ENCODE results near the gene FBXW7.

The FBXW7 gene

GRCh38 chr4:152421576-152421975, 114.3 kb downstream of the FBXW7 start:
- DNase-seq: no peak

- no peak for DNase-seq
Measured at GRCh38 chr4:152419809-152420208, 116.1 kb downstream of the FBXW7 start.

- DNase-seq: no peak
Measured at GRCh38 chr4:152417673-152418072, 118.2 kb downstream of the FBXW7 start.

- peak; percentile 68 for DNase-seq
Measured at GRCh38 chr4:152415980-152416379, 119.9 kb downstream of the FBXW7 start.

DNA sequence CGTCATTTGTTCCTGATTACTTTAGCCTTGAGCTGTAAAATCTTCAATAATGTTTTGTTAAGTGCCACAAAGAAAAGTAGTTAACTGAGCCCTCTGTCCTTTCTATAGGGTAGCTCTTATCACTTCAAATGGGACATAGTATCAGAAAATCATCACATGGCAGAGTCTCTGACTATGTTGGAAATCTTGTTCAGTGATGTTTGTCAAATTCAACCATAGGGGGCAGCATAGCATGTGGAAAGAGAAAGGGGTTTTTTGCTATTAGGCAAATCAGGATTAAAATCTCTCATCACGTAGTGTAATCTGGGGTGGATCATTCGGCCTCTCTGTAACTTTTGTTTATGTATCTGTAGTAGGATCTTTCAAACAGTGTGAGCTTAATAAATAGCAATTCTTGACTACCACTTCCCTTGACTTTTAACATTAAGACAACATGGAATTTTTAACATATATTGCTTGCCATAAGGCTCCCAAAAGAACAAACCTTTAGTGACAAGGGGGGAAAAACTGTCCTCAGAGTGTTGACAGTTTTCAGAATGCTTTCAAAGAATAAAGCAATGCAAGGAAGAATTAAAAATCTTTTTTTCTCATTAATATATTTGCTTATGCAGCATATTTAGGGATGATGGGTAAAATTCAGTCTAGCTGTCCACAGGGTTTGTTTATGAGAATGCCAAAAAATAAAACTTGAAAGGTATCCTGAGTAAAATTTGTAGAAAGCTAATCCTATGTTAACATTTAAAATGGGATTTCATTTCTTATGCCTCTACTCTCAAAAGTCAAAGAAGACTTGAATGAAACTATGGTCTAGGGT, 127.2 kb downstream of the FBXW7 start:
- DNase-seq: peak; percentile 45

DNA sequence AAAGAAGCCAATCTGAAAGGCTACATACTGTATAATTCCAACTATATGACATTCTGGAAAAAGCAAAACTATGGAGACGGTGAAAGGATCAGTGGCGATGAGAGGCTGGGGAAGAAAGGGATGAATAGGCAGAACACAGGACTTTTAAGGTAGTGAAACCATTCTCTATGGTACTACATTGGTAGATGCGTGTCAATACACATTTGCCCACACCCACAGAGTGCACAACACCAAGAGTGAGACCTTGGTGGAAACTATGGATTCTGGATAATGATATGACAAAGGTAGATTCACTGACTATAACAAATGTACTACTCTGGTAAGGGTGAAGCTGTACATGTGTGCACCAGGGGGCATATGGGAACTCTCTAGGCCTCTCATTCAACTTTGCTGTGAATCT, 134.5 kb downstream of the FBXW7 start:
- no peak for DNase-seq

GRCh38 chr4:152399246-152399645, 136.6 kb downstream of the FBXW7 start:
- no peak for DNase-seq

- DNase-seq: no peak
Measured at GRCh38 chr4:152398060-152398459, 137.8 kb downstream of the FBXW7 start.

DNA sequence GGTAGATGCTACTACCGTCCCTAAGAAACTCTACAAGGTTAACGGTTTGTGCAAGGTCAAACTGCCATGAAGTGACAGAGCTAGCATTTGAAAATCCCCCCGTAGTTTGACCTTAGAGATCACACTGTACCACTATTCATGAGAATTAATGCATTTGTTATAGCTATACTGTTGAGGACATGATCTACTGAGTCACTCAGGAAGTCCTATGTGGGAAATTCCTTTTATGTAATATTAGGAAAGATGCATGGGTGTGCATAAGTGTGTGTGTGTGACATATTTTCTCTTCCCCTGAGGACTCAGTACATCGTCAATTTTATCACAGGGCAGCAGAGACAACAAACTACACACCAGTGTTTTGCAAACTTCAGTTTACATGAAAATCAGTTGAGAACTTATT, 141.1 kb downstream of the FBXW7 start:
- no peak for DNase-seq

- DNase-seq: no peak
Measured at GRCh38 chr4:152392079-152392478, 143.8 kb downstream of the FBXW7 start.

GRCh38 chr4:152390216-152390615, 145.7 kb downstream of the FBXW7 start:
- no peak for DNase-seq

DNA sequence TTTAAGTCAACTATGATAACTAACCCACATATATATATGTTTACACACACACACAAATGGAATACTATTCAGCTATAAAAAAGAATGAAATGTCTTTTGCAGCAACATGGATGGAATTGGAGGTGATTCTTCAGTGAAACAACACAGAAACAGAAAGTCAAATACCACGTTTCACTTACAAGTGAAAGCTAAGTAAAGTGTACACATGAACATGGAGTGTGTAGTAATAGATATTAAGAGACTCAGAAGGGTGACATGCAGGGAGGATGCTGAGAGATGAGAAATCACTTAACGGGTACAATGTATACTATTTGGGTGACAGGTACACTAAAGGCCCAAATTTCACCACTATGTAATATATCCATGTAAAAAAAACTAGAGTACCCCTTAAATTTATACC, 146.5 kb downstream of the FBXW7 start:
- DNase-seq: no peak

DNA sequence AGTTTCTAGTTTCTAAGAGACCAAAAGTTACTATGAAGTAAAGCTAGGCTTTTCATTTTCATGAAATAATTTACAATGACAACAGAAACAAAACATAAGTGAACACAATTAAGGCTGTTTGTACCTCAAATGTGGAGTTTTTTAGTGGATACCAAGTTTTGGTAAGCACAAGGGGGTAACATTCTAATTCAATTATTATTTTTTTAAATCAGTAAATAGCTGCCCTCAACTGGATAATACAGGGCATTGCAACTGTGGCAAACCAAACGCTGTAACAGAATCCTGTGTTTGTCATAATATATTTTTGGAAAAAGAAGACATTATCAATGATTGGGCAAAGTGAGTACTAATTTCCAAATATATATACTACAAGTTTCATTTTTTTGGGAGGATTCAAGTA, 150.3 kb downstream of the FBXW7 start:
- no peak for DNase-seq

- no peak for DNase-seq
Measured at GRCh38 chr4:152382057-152382785, 153.7 kb downstream of the FBXW7 start.

GRCh38 chr4:152380919-152381318, 155.0 kb downstream of the FBXW7 start:
- no peak for DNase-seq

DNA sequence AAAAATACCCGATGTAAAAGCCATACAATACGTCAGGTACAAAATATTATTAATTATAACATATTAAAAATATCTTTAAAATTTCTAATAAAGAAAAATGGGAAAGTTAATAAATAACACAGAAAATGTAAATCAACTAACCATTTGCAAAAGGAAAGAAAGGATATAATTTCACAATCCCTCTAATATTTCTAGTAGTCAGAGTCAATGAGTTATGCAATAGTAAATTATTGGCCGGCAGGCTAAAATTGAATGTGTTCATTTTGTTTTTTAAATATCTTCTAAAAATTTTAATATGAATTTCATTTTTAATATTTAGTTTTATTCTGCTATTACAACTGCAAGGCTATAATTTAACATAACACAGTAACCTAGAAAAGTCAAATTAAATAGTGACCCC, 155.7 kb downstream of the FBXW7 start:
- DNase-seq: no peak

- DNase-seq: no peak
Measured at GRCh38 chr4:152374606-152375285, 161.1 kb downstream of the FBXW7 start.

GRCh38 chr4:152374153-152374552, 161.7 kb downstream of the FBXW7 start:
- no peak for DNase-seq

GRCh38 chr4:152372444-152372843, 163.4 kb downstream of the FBXW7 start:
- DNase-seq: no peak

GRCh38 chr4:152369902-152370295, 166.0 kb downstream of the FBXW7 start:
- DNase-seq: no peak

DNA sequence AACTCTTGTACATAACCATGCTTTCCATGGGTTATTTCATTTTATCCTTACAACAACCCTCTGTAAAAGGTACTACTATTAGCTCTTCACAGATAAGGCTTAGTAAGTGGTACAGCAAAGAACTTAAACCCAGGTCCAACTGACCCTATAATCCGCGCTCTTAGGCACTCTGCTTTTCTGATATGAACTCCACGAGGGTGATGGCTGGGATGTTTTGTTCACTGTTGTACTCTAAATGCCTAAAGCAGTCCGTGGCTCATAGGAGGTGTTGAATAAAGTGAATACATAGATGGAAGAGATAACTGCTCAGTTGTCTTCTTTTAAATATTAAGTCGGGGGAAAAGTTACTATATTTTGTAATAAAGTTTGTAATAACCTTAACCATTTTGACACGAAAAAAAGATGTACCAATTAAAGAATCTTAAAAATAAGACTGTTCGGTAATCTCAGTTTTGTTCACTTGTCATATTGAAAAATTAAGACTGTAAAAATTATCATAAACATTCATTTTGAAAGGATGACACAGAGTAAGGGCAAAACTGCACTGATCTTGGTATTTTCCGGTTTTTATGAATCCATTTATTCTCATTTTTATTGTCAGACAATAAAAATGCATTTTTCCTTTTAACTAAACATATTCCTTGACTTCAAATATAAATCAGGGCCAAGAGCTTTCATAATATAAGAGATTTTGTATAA, 166.5 kb downstream of the FBXW7 start:
- DNase-seq: no peak

DNA sequence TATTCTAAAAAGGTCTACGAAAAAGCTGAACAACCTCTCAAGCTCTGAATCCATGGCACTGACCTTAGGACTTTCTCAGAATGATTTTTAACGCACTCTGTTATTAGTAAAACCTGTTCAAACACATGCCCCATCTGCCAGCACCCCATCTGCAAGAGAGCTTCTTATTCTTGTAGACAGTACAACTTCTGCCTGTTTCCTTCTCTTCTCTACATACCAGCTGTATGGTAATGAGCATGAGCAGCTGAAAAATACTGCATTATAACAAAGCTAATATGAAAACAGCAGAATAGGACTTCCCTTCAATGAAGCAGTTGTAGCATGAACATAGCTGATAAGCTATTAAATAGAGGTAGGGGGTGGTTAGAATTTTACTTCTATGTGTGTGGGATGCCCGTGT, 167.9 kb downstream of the FBXW7 start:
- DNase-seq: no peak

DNA sequence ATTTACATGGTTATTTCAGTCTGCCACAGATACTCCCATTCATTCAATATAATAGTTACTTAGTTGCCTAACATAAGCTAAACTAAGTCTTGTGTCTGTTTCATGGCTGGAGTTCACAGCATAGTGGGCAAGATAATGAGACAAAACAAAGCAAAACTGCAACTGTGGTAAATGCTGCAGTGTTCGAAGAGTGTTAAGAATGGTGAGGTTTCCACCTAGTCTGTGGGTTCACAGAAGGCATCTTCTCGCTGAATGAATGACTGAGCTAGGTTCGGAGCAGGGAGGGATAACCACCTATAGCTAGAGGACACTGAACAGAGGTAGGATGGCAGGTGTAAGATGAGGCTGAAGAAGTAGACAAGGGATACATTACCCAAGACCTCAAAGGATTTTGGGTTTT, 171.0 kb downstream of the FBXW7 start:
- no peak for DNase-seq
